GM19043 (cell line): ENCODE measurements around the gene SMIM14.
"Not testable (repeated sequence)": the region's sequence is repeated elsewhere in the genome, so short reads cannot be mapped to it uniquely, and the experiment has no call there.

Experiments used
- ATAC-seq: cut with Tn5 transposase; IDR thresholded peaks from one replicate; pipeline ENCODE4 v1.9.1; 2021; ENCODE audit warnings: low read depth; ENCODE audit not compliant: unreplicated experiment

The SMIM14 gene

GRCh38 chr4:39609454-39609931 lies 29.2 kb downstream of the SMIM14 start:
- ATAC-seq, result peak; percentile 90

GRCh38 chr4:39608451-39608850 lies 30.2 kb downstream of the SMIM14 start:
- ATAC-seq, result no peak

- ATAC-seq, result no peak
These were observed 31.9 kb downstream of the SMIM14 start for GRCh38 chr4:39606747-39607146.

DNA sequence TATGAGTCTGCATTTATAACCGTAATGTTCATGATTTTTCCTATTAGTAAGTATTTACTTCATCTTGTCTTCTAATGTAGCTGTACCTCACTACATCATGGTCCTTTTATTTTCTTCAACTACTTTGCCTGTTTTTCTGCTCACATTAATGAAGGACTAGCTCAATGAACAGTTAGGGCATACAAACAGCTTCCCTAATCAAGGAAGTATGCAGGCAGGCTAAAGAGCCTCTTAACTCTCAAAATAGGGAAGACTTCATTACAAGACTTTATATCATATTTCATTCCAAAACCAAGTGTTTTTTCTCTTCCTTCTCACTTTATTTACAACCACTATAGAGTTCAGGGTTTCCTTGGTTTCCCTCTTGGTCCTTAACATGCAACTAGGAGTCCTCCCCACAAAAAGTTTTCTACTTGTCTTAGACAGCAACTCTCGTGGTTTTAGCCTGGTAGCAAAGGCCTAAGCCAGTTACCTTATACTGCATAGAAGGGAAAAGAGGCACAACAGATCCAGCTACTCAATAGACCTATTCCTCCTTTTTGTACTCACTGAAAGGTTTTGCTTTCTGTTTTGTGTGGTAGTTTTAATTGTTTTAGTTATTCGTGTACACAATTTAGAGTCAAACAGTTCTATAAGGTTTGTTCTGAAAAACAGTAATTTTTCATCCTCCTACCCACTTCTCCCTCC lies 40.8 kb downstream of the SMIM14 start:
- no peak for ATAC-seq

DNA sequence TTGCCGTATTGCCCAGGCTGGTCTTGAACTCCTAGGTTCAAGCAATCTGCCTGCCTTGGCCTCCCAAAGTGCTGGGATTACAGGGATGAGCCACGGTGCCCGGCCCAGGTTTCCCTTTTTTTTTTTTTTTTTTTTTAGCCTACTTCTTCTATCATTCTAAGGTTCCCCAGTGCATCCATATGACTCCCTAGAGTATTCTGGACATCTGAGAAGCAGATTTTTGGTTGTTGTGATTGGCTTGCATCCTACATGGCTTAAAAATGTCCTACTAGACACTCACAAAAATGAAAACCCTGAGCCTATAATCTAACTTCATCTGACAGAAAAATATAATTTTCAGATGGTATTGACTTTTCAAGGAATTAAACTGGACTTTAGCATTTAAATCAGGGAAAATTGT lies 41.7 kb downstream of the SMIM14 start:
- no peak for ATAC-seq

- no peak for ATAC-seq
These were observed 47.4 kb downstream of the SMIM14 start for GRCh38 chr4:39591290-39591689.

GRCh38 chr4:39587881-39588280 lies 50.8 kb downstream of the SMIM14 start:
- ATAC-seq, result no peak

GRCh38 chr4:39574946-39575345 lies 63.7 kb downstream of the SMIM14 start:
- no peak for ATAC-seq

DNA sequence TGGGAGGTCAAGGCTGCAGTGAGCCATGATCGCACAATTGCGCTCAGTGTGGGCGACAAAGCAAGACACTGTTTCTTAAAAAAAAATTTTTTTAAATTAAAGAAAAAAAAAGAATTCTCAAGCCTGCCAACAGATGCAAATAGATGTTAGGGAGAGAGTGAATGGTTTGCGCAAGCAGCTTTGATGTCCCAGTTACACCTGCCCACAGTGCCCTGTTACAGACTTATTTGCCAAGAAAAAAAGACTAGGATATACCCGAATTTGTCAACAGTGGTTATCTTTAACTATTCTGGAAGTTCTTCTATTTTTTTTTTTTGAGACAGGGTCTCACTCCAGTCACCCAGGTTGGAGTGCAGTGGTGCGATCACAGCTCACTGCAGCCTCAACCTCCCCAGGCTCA lies 67.2 kb downstream of the SMIM14 start:
- ATAC-seq, result no peak

- ATAC-seq, result no peak
These were observed 67.6 kb downstream of the SMIM14 start for GRCh38 chr4:39571054-39571453.

GRCh38 chr4:39569209-39569608 lies 69.5 kb downstream of the SMIM14 start:
- no peak for ATAC-seq

GRCh38 chr4:39568805-39569204 lies 69.9 kb downstream of the SMIM14 start:
- no peak for ATAC-seq

DNA sequence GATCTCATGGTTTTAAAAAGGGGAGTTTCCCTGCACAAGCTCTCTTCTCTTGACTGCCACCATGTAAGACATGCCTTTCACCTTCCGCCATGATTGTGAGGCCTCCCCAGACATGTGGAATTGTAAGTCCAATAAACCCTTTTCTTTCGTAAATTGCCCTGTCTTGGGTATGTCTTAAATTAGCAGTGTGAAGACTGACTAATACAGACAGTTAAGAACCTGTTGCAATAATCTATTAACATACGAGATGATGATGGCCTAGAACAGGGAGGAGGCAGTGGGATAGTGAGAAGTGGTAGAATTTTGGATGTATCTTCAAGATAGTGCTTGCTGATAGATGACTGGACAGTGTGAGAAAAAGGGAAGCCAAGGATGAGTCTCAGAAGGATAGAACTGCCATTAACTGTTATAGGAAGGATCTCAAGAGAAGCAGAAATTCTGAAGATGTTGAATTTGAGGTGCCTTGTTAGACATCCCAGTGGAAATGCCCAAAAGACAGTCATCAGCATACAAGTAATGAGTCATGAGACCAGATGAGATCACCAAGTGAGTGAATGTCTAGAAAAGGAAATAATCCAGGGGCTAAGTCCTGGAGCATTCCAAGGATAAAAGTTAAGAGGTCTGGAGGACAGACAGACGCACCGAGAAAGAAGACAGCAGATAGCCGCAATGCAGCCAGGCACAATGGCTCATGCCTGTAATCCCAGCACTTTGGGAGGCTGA lies 72.6 kb downstream of the SMIM14 start:
- no peak for ATAC-seq

GRCh38 chr4:39563346-39563847 lies 75.3 kb downstream of the SMIM14 start:
- ATAC-seq, result no peak

DNA sequence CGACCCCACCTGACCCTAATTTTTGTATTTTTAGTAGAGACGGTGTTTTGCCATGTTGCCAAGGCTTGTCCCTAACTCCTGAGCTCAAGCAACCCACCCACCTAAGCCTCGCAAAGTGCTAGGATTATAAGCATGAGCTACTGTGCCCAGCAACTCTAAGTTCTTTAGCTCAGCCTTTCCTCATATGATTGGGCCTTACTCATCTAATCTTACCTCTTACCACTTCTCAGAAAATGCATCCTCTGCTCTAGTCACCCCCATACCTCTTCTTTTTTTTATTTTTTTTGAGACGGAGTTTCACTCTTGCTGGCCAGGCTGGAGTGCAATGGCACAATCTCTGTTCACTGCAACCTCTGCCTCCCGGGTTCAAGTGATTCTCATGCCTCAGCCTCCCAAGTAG lies 75.9 kb downstream of the SMIM14 start:
- ATAC-seq, result no peak

- no peak for ATAC-seq
These were observed 79.0 kb downstream of the SMIM14 start for GRCh38 chr4:39559626-39560025.

DNA sequence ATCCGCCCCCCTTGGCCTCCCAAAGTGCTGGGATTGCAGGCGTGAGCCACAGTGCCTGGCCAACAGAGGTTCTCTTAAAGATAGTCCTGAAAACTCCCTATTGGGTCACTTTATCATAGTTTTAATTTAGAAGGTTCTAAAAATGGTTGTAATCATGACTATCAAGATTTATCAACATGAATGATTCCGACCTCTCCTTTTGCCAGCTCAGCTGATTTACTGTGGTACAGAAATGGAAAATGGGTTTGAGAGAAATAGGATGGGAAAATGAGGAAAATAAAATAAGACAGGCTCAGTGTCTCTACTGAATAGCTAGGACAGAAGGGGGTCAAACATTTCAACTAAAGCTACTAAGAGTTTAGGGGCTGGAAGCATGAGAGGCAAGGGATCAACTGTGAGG lies 83.2 kb downstream of the SMIM14 start:
- no peak for ATAC-seq

DNA sequence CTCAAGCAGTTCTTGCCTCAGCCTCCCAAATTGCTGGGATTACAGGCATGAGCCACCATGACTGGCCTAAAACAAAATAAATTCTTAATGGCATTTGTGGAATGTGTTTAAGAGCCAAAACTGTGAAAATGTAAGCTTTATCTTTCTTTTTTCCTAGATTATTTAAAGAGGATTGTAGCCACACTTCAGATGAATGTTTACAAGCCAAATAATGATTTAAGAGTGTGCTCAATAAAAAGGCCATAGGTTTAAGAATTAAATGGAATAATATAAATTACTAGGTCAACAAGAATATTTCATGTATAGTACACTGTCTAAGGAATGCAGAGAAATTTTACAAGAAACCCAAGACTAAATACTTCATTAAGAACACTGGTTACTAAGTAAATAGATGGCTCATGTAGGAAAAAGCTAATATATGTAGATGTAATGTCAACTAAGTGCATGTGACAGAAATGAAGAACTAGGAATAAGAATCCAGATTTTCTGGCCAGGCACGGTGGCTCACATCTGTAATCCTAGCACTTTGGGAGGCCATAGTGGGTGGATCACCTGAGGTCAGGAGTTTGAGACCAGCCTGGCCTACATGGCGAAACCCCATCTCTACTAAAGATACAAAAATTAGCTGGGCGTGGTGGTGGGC lies 90.1 kb downstream of the SMIM14 start:
- ATAC-seq, result no peak

- ATAC-seq, result no peak
These were observed 93.9 kb downstream of the SMIM14 start for GRCh38 chr4:39544580-39545315.

DNA sequence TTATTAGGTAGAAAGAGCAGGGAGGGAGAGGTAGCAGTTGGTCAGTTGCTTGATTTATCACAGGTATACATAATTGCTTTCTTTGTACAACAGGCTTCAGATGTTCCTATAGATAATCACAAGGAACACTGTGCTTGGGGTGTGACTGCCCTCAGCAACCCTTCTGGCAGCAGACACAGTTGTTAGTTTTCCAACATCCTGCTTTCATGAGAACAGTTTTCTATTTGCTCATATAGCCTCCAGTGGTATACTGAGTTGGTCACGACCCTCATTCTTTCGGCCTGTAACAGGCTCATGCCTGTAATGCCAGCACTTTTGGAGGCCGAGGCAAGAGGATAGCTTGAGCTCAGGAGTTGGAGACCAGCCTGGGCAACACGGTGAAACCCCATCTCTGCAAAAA lies 94.6 kb downstream of the SMIM14 start:
- not testable (repeated sequence) for ATAC-seq

GRCh38 chr4:39543034-39543433 lies 95.6 kb downstream of the SMIM14 start:
- ATAC-seq, result no peak
